HL-60/S4 treated with retinoic acid at 250 ng/mL for 4 days and 3 days (cell line): ENCODE measurements around the gene IDUA.

Experiments
- in situ Hi-C: fragments of 300-500 bp; cut with MboI; formaldehyde crosslinking; loops from 2 replicates; pipeline ENCODE4 v1.7.0; 2022; ENCODE audit warnings: low sequenced_read_pairs

The IDUA gene

GRCh38 chr4:1013225-1014073, 26.6 kb downstream of the IDUA start:
- in situ Hi-C loops = no loop called here

- in situ Hi-C loops = no loop called here
These were observed 27.7 kb downstream of the IDUA start for GRCh38 chr4:1014291-1015167.

GRCh38 chr4:1015179-1015578, 28.3 kb downstream of the IDUA start:
- in situ Hi-C loops = no loop called here

- in situ Hi-C loops = no loop called here
These were observed 28.9 kb downstream of the IDUA start for GRCh38 chr4:1015746-1016145.

- in situ Hi-C loops = no loop called here
These were observed 30.4 kb downstream of the IDUA start for GRCh38 chr4:1017211-1017610.

GRCh38 chr4:1017706-1018105, 30.9 kb downstream of the IDUA start:
- in situ Hi-C loops = no loop called here

- in situ Hi-C loops = no loop called here
These were observed 31.5 kb downstream of the IDUA start for GRCh38 chr4:1018147-1019020.

GRCh38 chr4:1019320-1019719, 32.5 kb downstream of the IDUA start:
- in situ Hi-C loops = no loop called here

GRCh38 chr4:1019729-1020470, 33.1 kb downstream of the IDUA start:
- in situ Hi-C loops = no loop called here

- in situ Hi-C loops = no loop called here
These were observed 34.7 kb downstream of the IDUA start for GRCh38 chr4:1021386-1022050.

GRCh38 chr4:1022051-1022738, 35.4 kb downstream of the IDUA start:
- in situ Hi-C loops = no loop called here

GRCh38 chr4:1022739-1023066, 35.9 kb downstream of the IDUA start:
- in situ Hi-C loops = no loop called here

- in situ Hi-C loops = no loop called here
These were observed 36.3 kb downstream of the IDUA start for GRCh38 chr4:1023075-1023640.

GRCh38 chr4:1023895-1024740, 37.3 kb downstream of the IDUA start:
- in situ Hi-C loops = no loop called here

GRCh38 chr4:1024882-1025545, 38.2 kb downstream of the IDUA start:
- in situ Hi-C loops = no loop called here

GRCh38 chr4:1026115-1026514, 39.3 kb downstream of the IDUA start:
- in situ Hi-C loops = no loop called here

GRCh38 chr4:1027219-1027914, 40.5 kb downstream of the IDUA start:
- in situ Hi-C loops = no loop called here
